Mucosa of gallbladder (tissue), 1 donor: ENCODE measurements around the gene GORAB. TPM values are rescaled to one million over a fixed set of nuclear protein-coding genes. Genes with fewer than 3 reads are reported as not detected.

Experiments used
- DNase-seq: peaks from one replicate; pipeline ENCODE4 v3.0.0-alpha.2; 2020; ENCODE audit warnings: low spot score
- total RNA-seq: library from RNA; stranded (reverse); gene quantifications from one replicate; pipeline ENCODE4 v1.2.1, GENCODE V29; 2021
- donor health status: DM: no; HTN: no; CAD: no.

Gene GORAB, protein sequence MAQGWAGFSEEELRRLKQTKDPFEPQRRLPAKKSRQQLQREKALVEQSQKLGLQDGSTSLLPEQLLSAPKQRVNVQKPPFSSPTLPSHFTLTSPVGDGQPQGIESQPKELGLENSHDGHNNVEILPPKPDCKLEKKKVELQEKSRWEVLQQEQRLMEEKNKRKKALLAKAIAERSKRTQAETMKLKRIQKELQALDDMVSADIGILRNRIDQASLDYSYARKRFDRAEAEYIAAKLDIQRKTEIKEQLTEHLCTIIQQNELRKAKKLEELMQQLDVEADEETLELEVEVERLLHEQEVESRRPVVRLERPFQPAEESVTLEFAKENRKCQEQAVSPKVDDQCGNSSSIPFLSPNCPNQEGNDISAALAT
- 9.7 TPM for total RNA-seq

DNA sequence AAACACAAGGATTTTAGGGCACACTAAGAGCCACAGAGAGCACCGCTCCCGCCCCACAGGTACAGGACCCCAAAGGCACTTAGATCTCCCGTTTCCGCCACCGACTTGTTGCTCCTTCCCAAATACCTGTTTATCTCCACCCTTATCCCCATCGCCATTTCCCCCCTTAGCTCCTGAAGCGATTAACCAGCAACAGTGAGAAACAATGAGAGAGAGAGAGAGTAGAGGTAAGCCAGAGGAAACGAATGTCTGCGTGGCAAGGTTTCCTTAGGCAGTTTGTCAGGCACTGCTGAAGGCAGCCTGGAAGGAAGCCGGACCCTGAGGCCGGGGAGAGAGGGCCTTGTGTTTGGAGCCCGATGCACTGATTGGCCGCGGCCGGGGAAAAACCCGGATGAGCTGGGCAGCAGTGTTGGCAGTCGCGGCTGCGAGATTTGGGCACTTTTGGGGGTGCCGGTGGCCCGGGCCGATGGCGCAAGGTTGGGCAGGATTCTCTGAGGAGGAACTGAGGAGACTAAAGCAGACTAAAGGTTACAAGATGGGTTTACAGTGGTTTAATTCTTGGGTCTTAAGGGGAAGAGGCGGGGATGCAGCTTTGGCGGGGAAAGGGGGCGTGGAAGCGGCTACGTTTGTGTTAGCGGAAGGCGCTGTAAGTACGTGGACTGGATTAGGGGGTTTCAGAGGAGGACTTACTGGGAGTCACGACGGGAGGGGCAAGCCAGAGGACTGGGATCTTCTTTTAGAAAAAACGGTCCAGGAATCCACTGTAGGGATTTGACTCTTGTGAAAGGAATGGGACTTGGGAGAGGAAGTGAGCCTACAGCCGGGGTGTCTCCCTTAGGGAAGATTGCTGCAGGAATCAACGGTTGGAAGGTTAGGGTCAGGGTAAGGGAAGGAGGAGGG, at the start of gene GORAB:
Gene GORAB, plus strand, starts transcription at position 409 of the 900 bp plus-strand sequence. Its CDS starts 58 bp downstream, at position 467.
- peak; percentile 89 for DNase-seq

GRCh38 chr1:170483051-170483450, 48.9 kb upstream of the GORAB start:
- no peak for DNase-seq

DNA sequence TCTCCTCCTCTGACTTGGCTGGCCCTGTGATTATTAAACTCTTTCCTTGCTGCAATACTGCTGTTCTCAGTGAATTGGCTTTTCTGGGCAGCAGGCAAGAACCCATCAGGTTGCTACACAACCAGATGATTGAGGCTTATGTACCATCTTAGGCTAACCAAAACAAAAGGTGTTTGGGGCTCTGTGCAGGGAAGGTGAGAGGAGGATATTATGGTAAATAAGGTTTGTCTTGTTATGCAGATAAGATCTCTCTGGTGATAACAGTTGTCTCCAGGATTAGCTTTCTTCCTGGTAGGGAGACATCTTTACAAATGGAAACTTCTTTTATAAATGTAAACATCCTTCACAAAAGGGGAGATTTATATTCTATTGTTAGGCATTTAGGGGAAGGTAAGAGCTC, 44.5 kb upstream of the GORAB start:
- no peak for DNase-seq

DNA sequence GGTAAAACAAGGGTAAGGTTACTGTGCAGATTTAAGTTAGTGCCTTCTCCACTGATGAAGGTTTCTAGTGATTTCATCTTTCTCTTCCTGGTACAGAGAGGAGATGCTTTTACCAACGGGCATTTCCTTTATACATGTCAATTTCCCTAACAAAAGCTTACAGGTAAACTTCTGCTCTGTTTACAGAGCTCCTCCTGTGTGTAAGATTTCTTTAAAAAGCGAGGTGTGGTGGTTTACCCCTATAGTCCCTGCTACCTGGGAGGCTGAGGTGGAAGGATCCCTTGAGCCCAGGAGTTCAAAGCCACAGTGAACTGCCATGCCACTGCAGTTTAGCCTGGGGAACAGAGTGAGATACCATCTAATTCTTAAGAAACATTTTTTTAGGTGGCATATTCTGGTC, 40.7 kb upstream of the GORAB start:
- DNase-seq: no peak

- no peak for DNase-seq
Measured at GRCh38 chr1:170494369-170494768, 37.6 kb upstream of the GORAB start.

- no peak for DNase-seq
Measured at GRCh38 chr1:170495006-170495405, 37.0 kb upstream of the GORAB start.

- no peak for DNase-seq
Measured at GRCh38 chr1:170498876-170499275, 33.1 kb upstream of the GORAB start.

DNA sequence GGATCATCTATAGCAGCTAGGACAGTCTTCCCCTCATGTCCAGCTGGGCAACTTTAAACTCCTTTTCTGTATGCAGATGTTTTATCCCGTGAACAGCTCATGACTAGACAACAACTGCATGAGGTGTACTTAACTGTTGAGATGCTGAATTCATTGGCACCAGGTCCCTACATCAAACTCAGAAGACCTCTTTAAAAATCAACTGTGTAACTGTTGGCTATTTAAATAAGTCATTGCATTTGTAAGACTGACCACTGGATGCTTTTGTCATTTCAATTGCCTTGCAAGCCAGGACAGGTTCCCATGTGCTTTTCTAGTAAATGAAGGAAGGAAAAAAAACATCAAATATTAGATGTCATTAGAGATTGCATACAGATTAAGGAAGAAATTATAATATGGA, 28.3 kb upstream of the GORAB start:
- DNase-seq: no peak

GRCh38 chr1:170510163-170510562, 21.8 kb upstream of the GORAB start:
- DNase-seq: no peak

DNA sequence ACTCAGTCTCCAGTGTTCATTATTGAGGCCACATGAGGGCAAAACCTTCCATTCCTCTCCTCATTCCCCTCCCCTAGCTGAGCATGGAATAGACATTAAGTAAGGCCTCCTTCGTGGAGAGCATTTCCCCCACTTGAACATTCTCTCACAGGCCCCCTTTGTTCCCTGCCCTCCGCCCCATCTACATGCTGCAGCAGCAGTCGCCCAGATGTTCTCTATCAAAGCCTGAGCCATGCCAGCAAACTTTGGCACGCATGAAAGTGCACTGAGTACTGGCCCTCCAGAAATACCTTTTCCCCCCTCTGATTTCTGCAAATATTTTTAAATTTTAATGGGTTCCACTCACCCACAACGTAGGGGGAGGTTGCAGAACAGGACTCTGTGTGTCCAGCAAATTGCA, 20.9 kb upstream of the GORAB start:
- DNase-seq: no peak

GRCh38 chr1:170513138-170513537, 18.8 kb upstream of the GORAB start:
- no peak for DNase-seq

DNA sequence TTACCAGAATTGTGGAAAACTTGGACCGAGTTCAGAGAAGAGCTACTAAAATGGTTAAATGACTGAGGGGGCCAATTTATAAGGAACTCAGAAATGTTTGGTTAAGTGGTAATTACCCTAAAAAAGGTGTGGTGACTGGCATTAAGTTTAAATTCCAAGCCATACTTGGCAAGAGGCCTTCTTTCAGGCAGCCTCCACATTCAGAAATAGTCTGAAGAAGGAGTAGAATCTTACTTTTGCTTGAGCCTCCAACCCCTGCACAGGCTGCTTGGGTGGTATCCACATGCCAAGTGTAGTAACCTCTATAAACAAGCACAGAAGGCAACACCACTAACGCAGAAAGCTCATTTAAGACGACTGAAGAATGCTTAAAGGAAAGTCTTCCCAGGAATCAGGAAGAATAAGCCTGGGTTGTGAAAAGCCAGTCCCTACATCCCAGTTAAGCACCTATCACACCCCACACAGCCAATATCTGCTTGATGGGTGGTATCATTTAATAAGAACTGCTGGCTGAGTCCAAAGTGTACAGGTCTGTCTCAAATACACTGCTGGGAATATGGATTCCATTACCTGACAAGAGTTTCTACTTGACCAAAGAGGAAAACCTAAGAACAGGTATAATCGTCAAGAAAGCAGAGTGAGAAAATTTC, 13.7 kb upstream of the GORAB start:
- DNase-seq: no peak

DNA sequence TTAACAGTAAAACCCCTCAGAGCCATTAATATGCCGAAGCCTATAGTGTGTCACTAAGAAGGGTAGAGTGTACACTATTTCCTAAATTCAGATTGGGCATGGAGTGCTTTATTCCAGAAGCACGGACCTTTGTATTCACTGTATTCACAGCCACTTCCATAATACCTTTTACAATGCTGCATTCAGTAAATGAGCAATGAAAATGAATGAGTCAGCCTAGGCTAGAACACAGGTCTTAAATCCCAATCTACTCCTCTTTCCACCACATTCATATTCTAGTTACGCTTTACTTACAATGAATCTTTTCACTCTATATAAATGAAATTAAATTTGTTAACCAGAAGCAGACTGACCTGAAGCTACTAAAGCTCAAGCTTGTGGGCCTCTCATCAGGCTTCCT, 13.0 kb upstream of the GORAB start:
- no peak for DNase-seq

- DNase-seq: no peak
Measured at GRCh38 chr1:170520601-170521000, 11.4 kb upstream of the GORAB start.

DNA sequence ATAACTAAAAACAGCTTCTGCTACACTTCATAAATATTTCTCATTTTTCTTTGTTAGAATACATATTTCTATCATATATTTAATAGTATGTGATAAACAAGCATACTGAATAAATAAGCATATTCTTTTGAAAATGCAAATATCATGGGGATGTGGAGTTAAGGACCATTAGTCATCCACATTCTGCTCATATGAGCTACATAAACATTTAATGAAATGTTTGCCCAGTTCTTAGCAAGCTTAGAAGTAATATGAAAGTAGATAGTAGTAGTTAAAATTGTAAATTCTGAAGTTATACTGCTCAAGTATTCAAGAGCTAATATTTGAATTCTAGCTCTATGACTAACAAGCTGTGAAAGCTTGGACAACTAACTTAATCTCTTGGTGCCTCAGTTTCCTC, 10.1 kb upstream of the GORAB start:
- DNase-seq: no peak

- no peak for DNase-seq
Measured at GRCh38 chr1:170530972-170531757, 801 bp upstream of the GORAB start.

GRCh38 chr1:170533298-170533697, 1.3 kb downstream of the GORAB start:
- no peak for DNase-seq

DNA sequence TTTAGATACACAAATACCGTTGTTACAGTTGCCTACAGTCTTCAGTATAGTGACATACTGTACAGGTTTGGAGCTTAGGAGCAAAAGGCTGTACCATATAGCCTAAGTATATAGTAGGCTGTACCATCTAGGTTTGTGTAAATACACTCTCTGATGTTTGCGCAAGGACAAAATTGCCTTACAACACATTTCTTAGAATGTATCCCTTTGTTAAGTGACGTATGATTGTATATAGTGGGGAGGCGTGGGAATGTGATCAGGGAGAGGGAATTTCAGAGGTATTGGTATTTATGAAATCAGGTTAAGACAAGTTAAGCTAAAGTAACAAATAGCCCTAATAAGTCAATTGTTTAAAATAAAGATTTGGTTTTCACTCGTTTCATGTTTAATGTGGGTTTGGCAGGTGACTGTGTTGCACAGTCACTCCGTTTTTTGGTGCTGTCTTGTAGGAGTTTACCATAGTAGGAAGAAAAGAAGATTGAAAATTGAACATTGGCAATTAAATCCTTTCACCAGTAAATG, 2.7 kb downstream of the GORAB start:
- DNase-seq: no peak

- DNase-seq: no peak
Measured at GRCh38 chr1:170535418-170535817, 3.5 kb downstream of the GORAB start.

- no peak for DNase-seq
Measured at GRCh38 chr1:170536924-170537551, 5.1 kb downstream of the GORAB start.
